ENCODE measurements around the gene CDCA5.

The CDCA5 gene

DNA sequence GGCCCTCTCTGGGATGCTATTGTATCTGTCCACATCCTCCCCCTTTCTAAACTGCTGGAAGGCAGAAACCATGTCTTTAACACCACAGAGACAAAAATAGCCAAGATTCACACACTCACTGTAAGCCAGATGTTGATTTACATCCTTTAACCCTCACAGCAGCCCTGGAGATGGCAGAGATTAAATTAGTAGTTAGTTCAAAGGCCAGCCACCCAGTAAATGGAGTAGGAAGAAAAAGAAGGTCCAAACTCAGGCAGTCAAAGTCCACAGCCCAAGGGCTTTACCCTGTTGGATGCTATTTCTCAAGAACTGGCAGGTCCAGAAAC lies 35.8 kb upstream of the CDCA5 start:
- in situ Hi-C loops (cut with HindIII; ENCODE audit: low sequenced_read_pairs), result loop anchor here (5.0 kb wide), 1 partner anchor 93 kb away; no protein-coding TSS in a partner anchor

DNA sequence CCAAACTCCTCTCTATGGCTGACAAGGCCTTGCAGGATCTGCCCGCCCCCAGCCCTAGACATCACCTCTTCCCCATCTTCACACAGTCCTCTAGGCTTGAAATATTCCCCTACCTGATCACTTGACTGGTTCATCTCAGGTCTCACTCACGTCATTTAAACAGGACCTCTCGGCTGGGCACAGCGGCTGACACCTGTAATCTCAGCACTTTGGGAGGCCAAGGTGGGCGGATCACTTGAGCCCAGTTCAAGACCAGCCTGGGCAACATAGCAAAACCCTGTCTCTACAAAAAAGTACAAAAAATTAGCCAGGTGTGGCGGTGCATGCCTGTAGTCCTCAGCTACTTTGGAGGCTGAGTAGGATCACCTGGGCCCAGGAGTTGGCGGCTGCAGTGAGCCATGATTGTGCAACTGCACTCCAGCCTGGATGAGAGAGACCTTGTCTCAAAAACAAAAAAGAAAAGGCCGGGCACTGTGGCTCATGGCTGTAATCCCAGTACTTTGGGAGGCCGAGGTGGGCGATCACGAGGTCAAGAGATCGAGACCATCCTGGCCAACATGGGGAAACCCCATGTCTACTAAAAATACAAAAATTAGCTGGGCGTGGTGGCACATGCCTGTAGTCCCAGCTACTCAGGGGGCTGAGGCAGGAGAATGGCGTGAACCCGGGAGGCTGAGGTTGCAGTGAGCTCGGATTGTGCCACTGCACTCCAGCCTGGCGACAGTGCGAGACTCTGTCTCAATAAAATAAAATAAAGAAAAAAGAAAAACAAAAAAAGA lies 35.2 kb upstream of the CDCA5 start:
- in situ Hi-C loops (cut with HindIII; ENCODE audit: low sequenced_read_pairs), result loop anchor here (5.0 kb wide), 1 partner anchor 93 kb away; no protein-coding TSS in a partner anchor

DNA sequence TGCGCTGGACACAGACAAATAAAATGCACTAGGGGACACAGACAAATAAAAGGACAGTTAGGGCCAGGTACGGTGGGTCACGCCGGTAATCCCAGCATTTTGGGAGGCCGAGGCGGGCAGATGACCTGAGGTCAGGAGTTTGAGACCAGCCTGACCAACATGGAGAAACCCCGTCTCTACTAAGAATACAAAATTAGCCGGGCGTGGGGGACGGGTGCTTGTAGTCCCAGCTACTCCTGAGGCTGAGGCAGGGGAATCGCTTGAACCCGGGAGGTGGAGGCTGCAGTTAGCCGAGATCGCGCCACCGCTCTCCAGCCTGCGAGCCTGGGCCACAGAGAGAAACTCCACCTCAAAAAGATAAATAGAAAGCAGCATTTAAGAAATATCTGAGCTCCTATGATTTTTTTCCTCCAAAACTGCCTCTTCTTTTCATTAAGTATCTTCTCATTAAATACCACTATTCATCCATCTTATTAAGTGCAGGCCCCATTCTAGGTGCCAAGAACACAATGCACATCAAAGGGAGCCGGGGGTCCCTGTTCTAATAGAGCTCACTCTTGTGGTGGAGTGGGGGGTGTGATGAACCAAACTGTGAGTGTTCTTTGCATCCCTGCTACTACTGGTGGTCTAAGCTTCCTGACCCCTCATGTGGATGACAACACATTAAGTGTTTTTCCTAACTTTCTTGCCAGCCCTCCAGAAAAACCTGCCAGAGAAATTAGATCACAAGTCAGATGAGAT lies 34.4 kb upstream of the CDCA5 start:
- in situ Hi-C loops (cut with HindIII; ENCODE audit: low sequenced_read_pairs), result loop anchor here (5.0 kb wide), 1 partner anchor 94 kb away; no protein-coding TSS in a partner anchor

DNA sequence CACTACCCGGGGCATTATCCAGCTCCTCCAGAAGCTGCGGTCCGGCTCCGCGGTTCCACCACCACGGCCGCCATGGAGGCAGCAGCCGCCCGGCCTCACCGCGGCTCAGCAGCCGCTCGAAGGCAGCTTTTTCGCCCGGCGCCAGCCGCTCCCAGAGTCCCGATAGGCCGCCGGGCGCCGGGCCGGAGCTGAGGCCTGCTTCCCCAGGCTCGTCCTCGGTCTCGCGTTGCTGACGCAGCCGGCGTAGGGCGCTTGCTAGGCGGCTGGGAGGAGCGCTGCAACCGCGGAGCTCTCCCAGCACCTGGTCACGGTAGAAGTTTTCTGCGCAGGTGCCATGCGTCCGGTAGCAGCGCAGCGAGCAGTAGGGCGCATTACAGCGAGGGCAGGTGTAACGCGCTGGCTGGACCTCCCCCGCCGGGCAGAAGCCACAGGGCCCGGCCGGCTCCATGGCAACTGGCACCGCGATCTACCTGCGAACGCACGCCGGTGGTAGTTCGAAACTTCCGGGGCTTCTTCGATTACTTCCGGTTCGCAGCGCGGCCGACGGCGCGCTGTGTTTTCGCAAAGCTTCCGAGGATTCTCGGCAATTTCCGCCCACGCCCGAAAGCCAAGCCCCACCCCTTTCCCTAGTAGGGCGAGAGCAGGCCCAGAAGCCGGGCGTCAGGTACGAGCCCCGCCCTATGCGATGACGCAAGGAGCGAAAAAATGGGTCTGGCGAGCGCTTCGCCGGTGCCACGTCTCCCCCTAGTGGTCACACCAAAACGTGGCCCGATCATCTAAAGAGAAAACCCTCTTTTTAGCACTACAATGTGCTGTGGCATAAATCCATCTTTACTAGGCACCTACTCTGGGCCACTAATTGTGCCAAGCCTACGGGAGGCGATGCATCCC lies 33.6 kb upstream of the CDCA5 start, which contains the start of gene ZNHIT2:
Gene ZNHIT2 (minus strand): TSS at position 496 of the 891 bp plus-strand sequence. CDS start 48 bp downstream, at position 448.
- in situ Hi-C loops (cut with HindIII; ENCODE audit: low sequenced_read_pairs), result loop anchor here (5.0 kb wide), 1 partner anchor 95 kb away; no protein-coding TSS in a partner anchor

DNA sequence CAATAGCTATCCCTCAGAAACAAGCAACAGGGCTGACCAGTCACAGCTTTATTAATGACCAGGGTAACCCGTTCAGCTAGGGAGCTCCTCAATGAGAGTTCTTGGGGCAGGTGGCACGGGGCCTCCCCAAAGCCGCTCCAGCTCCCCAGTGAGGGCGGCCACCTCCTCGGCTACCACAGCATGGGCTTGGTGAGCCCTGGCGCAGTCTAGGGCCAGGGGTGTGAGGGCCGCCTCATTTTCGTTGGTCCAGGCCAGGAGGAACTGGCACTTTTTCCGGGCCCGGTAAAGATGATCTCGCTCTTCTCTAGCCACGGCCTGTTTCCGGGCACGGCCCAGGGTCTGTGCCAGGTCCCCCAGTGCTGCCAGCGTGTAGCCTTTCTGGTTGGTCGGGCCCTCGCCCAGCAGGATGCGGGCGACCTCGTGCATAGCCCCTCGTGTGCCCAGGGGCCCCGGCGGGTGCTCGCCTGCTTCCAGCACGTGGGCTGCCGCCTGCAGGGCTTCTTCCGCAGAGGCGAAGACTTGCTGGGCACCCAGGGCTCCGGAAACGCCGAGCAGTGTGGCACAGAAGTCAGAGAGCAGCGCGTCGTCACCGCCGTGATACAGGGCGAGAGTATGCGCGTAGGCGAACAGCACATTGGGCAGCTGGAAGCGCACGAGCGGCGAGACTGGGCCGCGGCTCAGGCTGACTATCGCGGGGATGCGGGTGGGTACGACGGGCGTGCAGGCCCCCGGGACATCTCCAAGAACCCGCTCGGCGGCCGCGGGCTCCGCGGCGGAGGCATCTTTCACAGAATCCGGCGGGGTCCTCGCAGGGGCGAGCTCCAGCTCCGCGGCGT lies 32.7 kb upstream of the CDCA5 start:
- in situ Hi-C loops (cut with HindIII; ENCODE audit: low sequenced_read_pairs), result loop anchor here (5.0 kb wide), 1 partner anchor 96 kb away; no protein-coding TSS in a partner anchor

DNA sequence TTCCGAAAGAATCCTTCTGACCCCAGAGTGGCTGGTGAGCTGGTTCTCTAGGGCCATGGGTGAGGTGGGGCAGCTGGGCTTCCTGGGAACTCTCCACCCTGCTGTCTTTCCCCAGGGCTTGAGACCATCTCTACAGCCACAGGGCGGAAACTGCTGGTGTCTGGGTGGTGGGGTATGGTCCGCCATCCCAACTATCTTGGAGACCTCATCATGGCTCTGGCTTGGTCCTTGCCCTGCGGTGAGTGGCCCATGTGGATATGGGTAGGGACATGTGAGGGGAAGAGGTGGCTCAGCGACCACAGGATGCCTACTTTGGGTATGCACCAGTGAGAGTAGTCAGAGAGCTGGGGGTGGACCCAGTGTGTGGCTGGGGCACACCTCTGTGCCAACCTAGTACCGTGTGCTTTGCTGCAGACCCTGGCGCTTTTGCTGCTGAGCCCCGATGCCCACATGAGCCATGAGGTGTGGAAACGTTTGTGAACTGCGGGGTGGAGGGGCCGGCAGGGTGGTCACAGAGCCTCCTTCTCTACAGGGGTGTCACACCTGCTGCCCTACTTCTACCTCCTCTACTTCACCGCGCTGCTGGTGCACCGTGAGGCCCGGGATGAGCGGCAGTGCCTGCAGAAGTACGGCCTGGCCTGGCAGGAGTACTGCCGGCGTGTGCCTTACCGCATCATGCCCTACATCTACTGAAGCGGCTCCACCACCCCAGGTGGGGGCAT lies 31.7 kb upstream of the CDCA5 start:
- in situ Hi-C loops (cut with HindIII; ENCODE audit: low sequenced_read_pairs), result loop anchor here (5.0 kb wide), 1 partner anchor 97 kb away; no protein-coding TSS in a partner anchor

DNA sequence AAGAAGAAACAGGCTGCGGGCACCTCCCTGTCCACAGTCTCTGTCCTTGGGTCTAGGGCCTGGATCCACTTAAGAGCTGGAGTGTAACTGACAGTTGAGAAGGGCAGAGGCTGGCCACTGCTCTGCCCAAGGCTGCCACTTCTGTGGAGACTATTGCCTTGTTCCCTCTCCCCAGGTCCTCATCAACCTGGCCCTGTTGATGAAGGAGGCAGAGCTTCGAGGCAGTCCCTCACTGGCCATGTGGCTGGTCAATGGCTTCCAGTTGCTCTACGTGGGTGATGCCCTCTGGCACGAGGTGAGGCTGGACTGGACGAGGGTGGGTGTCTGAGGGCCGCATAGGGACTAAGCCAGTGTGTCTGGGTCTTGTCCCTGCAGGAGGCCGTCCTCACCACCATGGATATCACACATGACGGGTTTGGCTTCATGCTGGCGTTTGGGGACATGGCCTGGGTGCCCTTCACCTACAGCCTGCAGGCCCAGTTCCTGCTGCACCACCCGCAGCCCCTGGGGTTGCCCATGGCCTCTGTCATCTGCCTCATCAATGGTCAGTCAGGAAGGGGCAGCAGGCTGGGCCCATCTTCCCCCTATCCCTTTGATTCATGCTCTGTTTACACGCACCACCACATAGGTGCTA lies 30.8 kb upstream of the CDCA5 start:
- in situ Hi-C loops (cut with HindIII; ENCODE audit: low sequenced_read_pairs), result loop anchor here (5.0 kb wide), 1 partner anchor 98 kb away; no protein-coding TSS in a partner anchor

DNA sequence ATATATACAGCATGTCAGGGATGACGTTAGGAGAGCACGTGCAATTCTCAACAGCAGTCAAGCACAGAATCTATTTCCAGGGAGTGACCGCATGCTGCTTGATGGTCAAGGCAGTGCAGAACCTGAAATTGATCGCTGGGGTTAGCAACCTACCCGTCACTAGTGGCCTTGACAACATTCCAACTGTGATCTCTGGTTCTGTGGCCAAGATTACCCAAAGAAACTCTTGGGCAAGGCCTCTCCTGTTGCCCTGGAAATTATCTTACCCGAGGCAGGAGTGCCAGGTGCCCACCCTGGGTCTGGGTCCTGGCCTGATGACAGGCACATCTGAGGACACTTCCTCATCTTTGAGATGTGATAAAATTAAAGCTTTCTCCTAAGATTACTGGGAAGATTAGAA lies 30.0 kb upstream of the CDCA5 start:
- in situ Hi-C loops (cut with HindIII; ENCODE audit: low sequenced_read_pairs), result no loop called here

DNA sequence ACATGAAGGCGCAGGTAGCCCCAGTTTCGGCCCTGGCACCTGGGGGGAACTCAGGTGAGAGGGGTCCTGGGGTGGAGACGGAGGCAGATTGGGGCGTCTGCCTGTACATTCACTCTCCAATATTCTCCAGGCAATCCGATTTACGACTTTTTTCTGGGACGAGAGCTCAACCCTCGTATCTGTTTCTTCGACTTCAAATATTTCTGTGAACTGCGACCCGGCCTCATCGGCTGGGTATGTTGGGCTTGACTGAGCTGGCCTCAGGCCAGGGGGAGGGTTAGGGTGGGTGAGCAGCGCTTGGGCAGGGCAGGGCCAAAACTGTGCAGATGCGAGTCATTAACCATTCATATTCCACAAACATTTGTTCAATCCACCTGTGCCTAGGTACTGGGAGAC lies 29.5 kb upstream of the CDCA5 start:
- in situ Hi-C loops (cut with HindIII; ENCODE audit: low sequenced_read_pairs), result no loop called here

DNA sequence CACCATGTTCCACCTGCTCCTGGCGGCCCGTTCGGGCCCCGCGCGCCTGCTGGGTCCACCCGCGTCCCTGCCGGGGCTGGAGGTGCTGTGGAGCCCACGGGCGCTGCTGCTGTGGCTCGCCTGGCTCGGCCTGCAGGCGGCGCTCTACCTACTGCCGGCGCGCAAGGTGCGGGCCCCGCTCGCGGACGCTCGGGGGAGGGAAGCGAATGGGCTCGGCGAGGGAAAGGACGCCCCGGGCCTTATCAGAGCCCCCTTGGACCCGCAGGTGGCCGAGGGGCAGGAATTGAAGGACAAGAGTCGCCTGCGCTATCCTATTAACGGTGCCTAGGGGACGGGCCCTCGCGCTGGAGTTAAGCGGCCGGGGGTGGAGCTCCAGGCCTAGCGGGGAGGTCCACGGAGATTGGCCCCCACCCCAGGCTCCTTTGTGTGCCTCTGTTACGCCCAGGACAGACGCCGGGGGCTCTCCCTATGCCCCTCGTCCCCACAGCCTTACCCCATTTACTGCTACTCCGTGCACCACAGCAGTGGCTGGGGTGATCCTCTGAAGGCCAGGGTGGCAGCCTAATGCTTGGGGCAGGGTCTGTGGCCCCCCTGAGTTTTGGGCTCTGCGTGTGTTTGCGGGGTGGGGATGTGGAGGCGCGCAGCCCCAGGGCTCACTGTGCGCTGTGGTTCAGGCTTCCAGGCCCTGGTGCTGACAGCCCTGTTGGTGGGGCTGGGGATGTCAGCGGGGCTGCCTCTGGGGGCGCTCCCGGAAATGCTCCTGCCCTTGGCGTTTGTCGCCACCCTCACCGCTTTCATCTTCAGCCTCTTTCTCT lies 28.9 kb upstream of the CDCA5 start:
- in situ Hi-C loops (cut with HindIII; ENCODE audit: low sequenced_read_pairs), result no loop called here

DNA sequence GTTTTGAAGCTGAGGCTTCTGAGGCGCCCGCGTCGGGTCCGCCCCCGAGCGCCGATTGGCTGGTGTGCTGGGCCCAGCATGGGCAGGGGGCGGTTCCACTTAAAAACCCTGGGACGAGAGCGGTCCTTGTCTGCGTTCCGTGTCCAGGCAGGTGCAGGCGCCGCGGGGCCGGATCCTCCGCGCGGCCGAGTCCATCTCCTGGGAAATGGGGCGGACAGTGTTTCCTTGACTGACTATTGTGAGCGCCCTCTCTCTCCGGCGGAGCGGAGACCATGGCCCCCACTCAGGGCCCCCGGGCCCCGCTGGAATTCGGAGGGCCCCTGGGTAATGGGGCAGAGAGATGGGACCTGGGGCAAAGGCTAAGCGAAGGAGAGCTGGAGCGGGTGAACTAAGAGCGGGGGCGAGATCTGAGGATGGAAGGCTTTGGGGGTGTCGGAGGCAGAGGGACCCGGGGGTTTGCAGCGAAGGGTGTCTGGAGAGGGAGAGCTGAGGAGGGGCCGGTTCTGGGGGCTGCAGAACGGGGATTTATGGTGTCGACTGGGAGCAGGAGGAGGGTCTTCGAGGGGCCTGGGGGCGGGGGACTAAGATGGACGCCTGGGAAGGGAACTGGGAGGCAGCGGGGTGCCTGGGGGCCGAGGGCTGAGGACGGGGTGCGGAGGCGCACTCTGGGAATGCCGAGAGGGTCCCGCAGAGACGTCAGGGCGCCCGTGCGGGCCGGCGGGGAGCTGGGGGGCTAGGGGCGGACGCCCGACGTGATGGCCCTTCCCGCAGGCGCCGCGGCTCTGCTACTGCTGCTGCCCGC lies 28.1 kb upstream of the CDCA5 start, which contains the start of gene TM7SF2:
Gene TM7SF2 (plus strand): TSS at position 129 of the 802 bp plus-strand sequence. CDS start 144 bp downstream, at position 273.
- in situ Hi-C loops (cut with HindIII; ENCODE audit: low sequenced_read_pairs), result no loop called here

DNA sequence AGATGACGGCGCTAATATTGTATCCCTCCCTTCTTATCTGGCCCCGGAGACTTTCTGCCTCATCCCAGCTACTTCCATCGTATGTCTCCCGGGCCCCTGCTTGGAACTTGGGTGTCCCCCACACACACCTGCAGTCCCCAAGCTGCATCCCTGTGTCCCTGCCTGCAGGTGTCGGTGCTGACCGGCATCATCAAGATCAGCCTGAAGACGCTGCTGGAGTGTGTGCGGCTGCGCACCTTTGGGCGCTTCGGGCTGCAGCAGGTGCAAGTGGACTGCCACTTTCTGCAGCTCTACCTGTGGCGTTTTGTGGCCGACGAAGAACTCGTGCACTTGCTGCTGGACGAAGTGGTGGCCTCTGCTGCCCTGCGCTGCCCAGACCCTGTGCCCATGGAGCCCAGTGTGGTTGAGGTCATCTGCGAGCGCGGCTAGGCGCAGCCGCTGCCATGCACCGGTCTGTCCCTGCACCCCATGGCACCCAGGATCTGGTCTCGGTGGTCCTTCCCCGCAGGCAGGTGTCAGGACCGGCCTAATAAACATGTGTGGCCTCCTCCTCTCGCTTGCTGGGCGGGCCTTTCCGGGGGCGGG lies 27.4 kb upstream of the CDCA5 start:
- in situ Hi-C loops (cut with HindIII; ENCODE audit: low sequenced_read_pairs), result no loop called here

DNA sequence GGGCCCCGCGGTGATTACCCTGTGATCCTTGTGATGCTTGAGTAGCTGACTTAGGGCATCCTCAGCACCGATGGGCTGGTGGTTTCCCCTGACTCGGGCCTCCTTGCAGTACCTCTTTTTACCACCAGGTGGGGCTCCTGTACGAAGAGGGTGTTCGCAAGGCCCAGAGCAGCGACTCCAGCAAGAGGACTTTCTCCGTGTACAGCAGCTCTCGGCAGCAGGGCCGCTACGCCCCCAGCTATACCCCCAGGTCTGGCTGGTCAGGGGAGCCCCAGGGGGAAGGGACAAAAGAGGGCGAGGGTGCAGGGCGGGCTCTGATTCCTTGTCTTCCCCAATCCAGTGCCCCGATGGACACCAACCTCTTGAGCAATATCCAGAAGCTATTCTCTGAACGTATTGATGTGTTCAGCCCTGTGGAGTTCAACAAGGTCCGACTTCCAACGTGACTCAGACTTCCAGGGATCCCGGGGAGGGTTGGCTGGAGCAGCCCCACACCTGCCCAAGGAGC lies 26.6 kb upstream of the CDCA5 start:
- in situ Hi-C loops (cut with HindIII; ENCODE audit: low sequenced_read_pairs), result no loop called here

DNA sequence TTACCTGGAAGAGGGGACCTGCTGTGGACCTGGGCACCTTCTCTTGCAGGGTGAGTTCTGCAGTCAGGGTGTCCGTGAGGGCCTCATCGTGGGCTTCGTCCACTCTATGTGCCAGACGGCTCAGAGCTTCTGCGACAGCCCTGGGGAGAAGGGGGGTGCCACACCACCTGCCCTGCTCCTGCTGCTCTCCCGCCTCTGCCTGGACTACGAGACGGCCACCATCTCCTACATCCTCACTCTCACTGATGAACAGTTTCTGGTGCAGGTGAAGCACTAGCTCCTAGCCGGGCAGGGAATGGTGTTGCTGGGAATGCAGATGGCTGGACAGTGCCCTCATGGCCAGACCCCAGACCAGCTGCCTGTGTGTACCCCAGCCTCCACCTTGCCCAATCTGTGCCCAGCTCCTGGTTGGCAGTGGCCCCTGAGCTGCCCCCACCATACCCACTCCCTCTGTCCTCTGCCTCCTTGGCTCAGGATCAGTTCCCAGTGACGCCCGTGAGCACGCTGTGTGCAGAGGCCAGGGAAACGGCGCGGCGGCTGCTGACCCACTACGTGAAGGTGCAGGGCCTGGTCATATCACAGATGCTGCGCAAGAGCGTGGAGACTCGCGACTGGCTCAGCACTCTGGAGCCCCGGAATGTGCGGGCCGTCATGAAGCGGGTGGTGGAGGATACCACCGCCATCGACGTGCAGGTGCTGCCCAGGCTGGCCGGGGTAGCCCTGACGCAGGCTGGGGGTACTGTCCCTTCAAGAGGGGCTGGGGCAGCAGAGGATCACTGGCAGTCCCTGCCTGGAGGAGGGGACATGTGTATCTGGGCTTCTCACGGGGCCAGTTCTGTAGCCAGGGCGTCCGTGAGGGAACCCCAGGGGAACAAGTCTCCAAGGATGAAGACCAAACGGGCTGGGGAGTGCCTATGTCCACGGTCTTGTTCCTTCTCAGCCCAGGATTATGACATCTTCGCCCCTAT lies 25.7 kb upstream of the CDCA5 start:
- in situ Hi-C loops (cut with HindIII; ENCODE audit: low sequenced_read_pairs), result no loop called here

DNA sequence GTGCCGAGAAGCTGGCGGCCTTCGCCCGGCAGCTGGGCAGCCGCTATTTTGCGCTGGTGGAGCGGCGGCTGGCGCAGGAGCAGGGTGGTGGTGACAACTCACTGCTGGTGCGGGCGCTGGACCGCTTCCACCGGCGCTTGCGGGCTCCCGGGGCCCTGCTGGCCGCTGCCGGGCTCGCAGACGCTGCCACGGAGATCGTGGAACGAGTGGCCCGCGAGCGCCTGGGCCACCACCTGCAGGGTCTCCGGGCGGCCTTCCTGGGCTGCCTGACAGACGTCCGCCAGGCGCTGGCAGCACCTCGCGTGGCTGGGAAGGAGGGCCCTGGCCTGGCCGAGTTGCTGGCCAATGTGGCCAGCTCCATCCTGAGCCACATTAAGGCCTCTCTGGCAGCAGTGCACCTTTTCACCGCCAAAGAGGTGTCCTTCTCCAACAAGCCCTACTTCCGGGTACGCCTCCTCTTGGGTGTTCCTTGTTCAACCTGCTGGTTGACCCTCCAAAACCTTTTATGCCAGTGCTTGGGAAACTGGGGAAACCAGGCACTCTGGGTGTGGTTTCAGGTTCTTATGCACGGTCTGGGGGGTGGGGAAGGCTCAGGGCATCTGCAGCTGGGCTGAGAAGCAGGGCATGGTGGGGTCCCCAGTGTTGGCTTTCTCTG lies 24.8 kb upstream of the CDCA5 start:
- in situ Hi-C loops (cut with HindIII; ENCODE audit: low sequenced_read_pairs), result no loop called here

All from endothelial cell of hepatic sinusoid (primary cell).